ENCODE results near the gene ITGA2. TPM values are rescaled to one million over a fixed set of nuclear protein-coding genes. Genes with fewer than 3 reads are reported as not detected.
A peak's percentile ranks its signal among the peaks of the same experiment; 100 is the strongest.

ITGA2 gene
- total RNA-seq, 1 donor from 2014 or later, result 0.30 TPM

GRCh38 chr5:53113947-53114346 lies 124.8 kb downstream of the ITGA2 start:
- Mint-ChIP-seq H3K4me3 (ENCODE audit: unreplicated experiment) (no peak overlapping the region), H3K27ac (ENCODE audit: unreplicated experiment) (no peak overlapping the region), H3K36me3 (ENCODE audit: unreplicated experiment) (peaks cover 4% of the 10 kb centered on the region), H3K4me1 (ENCODE audit: unreplicated experiment) (peaks cover 17% of the 10 kb centered on the region), H3K27me3 (ENCODE audit: unreplicated experiment) (peaks cover 8% of the 10 kb centered on the region), H3K9me3 (ENCODE audit: unreplicated experiment) (no peaks in the 10 kb centered on the region)
- no peak for DNase-seq (ENCODE audit: extremely low spot score, unreplicated experiment)
- TF ChIP-seq CTCF (IDR thresholded peaks at IDR 0.05), result no peak

GRCh38 chr5:53114988-53115387 lies 125.8 kb downstream of the ITGA2 start:
- peak; percentile 44 for TF ChIP-seq CTCF (IDR thresholded peaks at IDR 0.05)
- Mint-ChIP-seq H3K9me3 (ENCODE audit: unreplicated experiment) (no peaks in the 10 kb centered on the region), H3K4me3 (ENCODE audit: unreplicated experiment) (no peak overlapping the region), H3K36me3 (ENCODE audit: unreplicated experiment) (peaks cover 4% of the 10 kb centered on the region), H3K27me3 (ENCODE audit: unreplicated experiment) (peaks cover 12% of the 10 kb centered on the region), H3K4me1 (ENCODE audit: unreplicated experiment) (peaks cover 11% of the 10 kb centered on the region), H3K27ac (ENCODE audit: unreplicated experiment) (no peak overlapping the region)
- no peak for DNase-seq (ENCODE audit: extremely low spot score, unreplicated experiment)

- no peaks in the 10 kb centered on the region for H3K9me3 Mint-ChIP-seq (ENCODE audit: unreplicated experiment)
- H3K4me3 Mint-ChIP-seq (ENCODE audit: unreplicated experiment), result no peak overlapping the region
- H3K4me1 Mint-ChIP-seq (ENCODE audit: unreplicated experiment), result peaks cover 5% of the 10 kb centered on the region
- no peak for TF ChIP-seq CTCF (IDR thresholded peaks at IDR 0.05)
- peaks cover 12% of the 10 kb centered on the region for H3K27me3 Mint-ChIP-seq (ENCODE audit: unreplicated experiment)
- no peak for DNase-seq (ENCODE audit: extremely low spot score, unreplicated experiment)
- no peak overlapping the region for H3K27ac Mint-ChIP-seq (ENCODE audit: unreplicated experiment)
- H3K36me3 Mint-ChIP-seq (ENCODE audit: unreplicated experiment), result peaks cover 4% of the 10 kb centered on the region
Measured at GRCh38 chr5:53116597-53116996, 127.4 kb downstream of the ITGA2 start.

- Mint-ChIP-seq H3K36me3 (ENCODE audit: unreplicated experiment) (peaks cover 4% of the 10 kb centered on the region), H3K9me3 (ENCODE audit: unreplicated experiment) (no peaks in the 10 kb centered on the region), H3K4me3 (ENCODE audit: unreplicated experiment) (no peak overlapping the region), H3K4me1 (ENCODE audit: unreplicated experiment) (peaks cover 5% of the 10 kb centered on the region), H3K27ac (ENCODE audit: unreplicated experiment) (no peak overlapping the region), H3K27me3 (ENCODE audit: unreplicated experiment) (peaks cover 14% of the 10 kb centered on the region)
- no peak for DNase-seq (ENCODE audit: extremely low spot score, unreplicated experiment)
- TF ChIP-seq CTCF (IDR thresholded peaks at IDR 0.05), result no peak
Measured at GRCh38 chr5:53118879-53119278, 129.7 kb downstream of the ITGA2 start.

GRCh38 chr5:53120165-53120564 lies 131.0 kb downstream of the ITGA2 start:
- Mint-ChIP-seq H3K27ac (ENCODE audit: unreplicated experiment) (no peak overlapping the region), H3K27me3 (ENCODE audit: unreplicated experiment) (peaks cover 14% of the 10 kb centered on the region), H3K36me3 (ENCODE audit: unreplicated experiment) (peaks cover 3% of the 10 kb centered on the region), H3K4me1 (ENCODE audit: unreplicated experiment) (peaks cover 3% of the 10 kb centered on the region), H3K4me3 (ENCODE audit: unreplicated experiment) (no peak overlapping the region), H3K9me3 (ENCODE audit: unreplicated experiment) (no peaks in the 10 kb centered on the region)
- TF ChIP-seq CTCF (IDR thresholded peaks at IDR 0.05), result no peak
- no peak for DNase-seq (ENCODE audit: extremely low spot score, unreplicated experiment)

Data from osteocyte (in vitro differentiated cells).